AG09309 (cell line): ENCODE results near the gene NT5C1A.
A peak's percentile ranks its signal among the peaks of the same experiment; 100 is the strongest.

Source experiments
- DNase-seq: peaks from one replicate; pipeline ENCODE4 v3.0.0-alpha.2; 2010; ENCODE audit warnings: low read depth
- H3K4me3 ChIP-seq: 2 replicates; pipeline ENCODE4 v1.5.1; 2011; ENCODE audit warnings: mild to moderate bottlenecking, low read depth, low read length, moderate library complexity; ENCODE audit not compliant: control insufficient read depth
- TF ChIP-seq, protein P1 (sequence below): IDR thresholded peaks from 2 replicates; pipeline ENCODE4 v1.5.1; 2011; ENCODE audit warnings: mild to moderate bottlenecking, low read depth, low read length, inconsistent platforms; ENCODE audit not compliant: insufficient read depth, control insufficient read depth; ENCODE audit errors: missing control alignments

The NT5C1A gene

GRCh38 chr1:39691383-39692151, 19.7 kb upstream of the NT5C1A start, which contains the start of gene HPCAL4:
TSS of gene HPCAL4 (minus strand) at chr1:39691433. CDS start at chr1:39684603, 6,830 bp downstream.
- DNase-seq: peak; percentile 0
- TF ChIP-seq, protein P1, sequence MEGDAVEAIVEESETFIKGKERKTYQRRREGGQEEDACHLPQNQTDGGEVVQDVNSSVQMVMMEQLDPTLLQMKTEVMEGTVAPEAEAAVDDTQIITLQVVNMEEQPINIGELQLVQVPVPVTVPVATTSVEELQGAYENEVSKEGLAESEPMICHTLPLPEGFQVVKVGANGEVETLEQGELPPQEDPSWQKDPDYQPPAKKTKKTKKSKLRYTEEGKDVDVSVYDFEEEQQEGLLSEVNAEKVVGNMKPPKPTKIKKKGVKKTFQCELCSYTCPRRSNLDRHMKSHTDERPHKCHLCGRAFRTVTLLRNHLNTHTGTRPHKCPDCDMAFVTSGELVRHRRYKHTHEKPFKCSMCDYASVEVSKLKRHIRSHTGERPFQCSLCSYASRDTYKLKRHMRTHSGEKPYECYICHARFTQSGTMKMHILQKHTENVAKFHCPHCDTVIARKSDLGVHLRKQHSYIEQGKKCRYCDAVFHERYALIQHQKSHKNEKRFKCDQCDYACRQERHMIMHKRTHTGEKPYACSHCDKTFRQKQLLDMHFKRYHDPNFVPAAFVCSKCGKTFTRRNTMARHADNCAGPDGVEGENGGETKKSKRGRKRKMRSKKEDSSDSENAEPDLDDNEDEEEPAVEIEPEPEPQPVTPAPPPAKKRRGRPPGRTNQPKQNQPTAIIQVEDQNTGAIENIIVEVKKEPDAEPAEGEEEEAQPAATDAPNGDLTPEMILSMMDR: no peak
- no peak within 1 kb of the TSS for H3K4me3 ChIP-seq

- TF ChIP-seq, protein P1: no peak
- DNase-seq: no peak
- no peak overlapping the region for H3K4me3 ChIP-seq
These were observed 19.0 kb upstream of the NT5C1A start for GRCh38 chr1:39690794-39691382.

DNA sequence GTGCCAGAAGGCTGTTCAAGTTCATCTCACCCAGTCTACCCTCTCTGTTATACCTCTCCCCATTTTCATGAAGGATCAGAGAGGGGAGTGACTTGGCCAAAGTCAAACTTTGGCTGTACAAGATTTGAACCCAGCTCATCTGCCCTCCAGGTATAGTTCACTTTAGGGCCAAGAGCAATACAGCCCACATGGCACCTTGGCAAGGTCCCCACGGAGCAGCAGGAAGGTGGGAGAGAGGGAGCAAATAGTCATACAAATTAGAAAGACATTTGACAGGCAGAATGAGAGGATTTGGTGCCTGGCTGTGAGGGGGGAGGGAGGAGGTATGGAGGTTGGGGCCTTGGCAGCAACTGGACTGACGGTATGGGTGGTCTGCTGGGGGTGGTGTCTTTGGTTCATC, 18.3 kb upstream of the NT5C1A start:
- no peak overlapping the region for H3K4me3 ChIP-seq
- DNase-seq: no peak
- TF ChIP-seq, protein P1: no peak

DNA sequence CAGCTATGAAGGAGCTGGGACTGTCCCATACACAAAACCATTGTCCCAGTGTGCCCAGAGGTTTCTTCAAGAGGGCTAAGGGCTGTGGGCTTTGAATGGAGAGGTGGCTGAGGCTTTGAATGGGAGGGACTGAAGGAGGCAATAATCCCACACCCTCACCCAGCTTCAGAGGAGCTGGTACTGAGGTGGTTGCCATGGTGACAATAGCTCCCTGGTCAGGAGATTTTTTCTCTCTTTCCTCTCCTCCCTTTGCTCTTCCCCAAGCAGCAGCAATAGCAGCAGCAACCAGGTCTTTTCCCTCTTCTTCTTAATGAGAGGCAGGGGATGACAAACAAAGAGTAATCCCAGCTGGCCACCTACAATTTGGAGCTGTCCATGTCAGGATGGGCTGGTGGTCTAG, 17.7 kb upstream of the NT5C1A start:
- no peak for DNase-seq
- TF ChIP-seq, protein P1: no peak
- H3K4me3 ChIP-seq: no peak overlapping the region

- no peak overlapping the region for H3K4me3 ChIP-seq
- TF ChIP-seq, protein P1: no peak
- no peak for DNase-seq
These were observed 17.3 kb upstream of the NT5C1A start for GRCh38 chr1:39689214-39689613.

- TF ChIP-seq, protein P1: no peak
- H3K4me3 ChIP-seq: no peak overlapping the region
- DNase-seq: no peak
These were observed 16.8 kb upstream of the NT5C1A start for GRCh38 chr1:39688706-39689105.
